Measurements from ENCODE around the gene CDC42EP3. TPM values are rescaled to one million over a fixed set of nuclear protein-coding genes. Genes with fewer than 3 reads are reported as not detected.

The CDC42EP3 gene
- total and polyA plus RNA-seq, 2 donors (not counting 1 experiment from before 2014, with no cell fraction given): 28.0 to 29.9 TPM

- CTCF ChIA-PET: interaction anchor here (0.9 to 2.0 kb wide), 6 partner anchors 11 to 242 kb away, joined by 3 to 7 read pairs (median 4); partner anchors contain the start of gene CDC42EP3
Measured at GRCh38 chr2:37656512-37657423, 14.7 kb downstream of the CDC42EP3 start.

More at GRCh38 chr2:37656512-37657423, 14.7 kb downstream of the CDC42EP3 start:
- no peaks in the 10 kb centered on the region for H3K9me3 ChIP-seq (ENCODE audit: control extremely low read depth in 1 of 3, control insufficient read depth in 2 of 3, insufficient read depth in 1 of 3, low read length in 2 of 3)
- H3K4me3 ChIP-seq (ENCODE audit: control extremely low read depth in 1 of 5, extremely low read depth in 1 of 5, insufficient read depth in 1 of 5, low read depth in 2 of 5, low read length in 4 of 5): no peak overlapping the region
- H3K4me1 ChIP-seq (ENCODE audit: control insufficient read depth in 2 of 2, insufficient read depth in 2 of 2, low read length in 2 of 2): peaks cover 73 to 76% of the 10 kb centered on the region in 2 donors
- DNase-seq: peak; percentile 50
- intact Hi-C loops (cut with micrococcal nuclease): loop anchor here (1.0 kb wide), 1 partner anchor 10 kb away; no protein-coding TSS in a partner anchor
- peaks cover 58% of the 10 kb centered on the region for H3K79me2 ChIP-seq (ENCODE audit: control insufficient read depth, insufficient read depth, low read length)
- H4K20me1 ChIP-seq (ENCODE audit: control insufficient read depth, insufficient read depth, low read length, poor library complexity, severe bottlenecking): peaks cover 11% of the 10 kb centered on the region
- Mint-ChIP-seq H3K27ac (peak overlapping the region; percentile 94), H3K27me3 (no peaks in the 10 kb centered on the region), H3K4me1 (peaks cover 91% of the 10 kb centered on the region), H3K4me3 (peak overlapping the region; percentile 72), H3K9me3 (ENCODE audit: insufficient read depth) (no peaks in the 10 kb centered on the region)
- H2AFZ ChIP-seq (ENCODE audit: insufficient read depth, low read depth, low read length, poor library complexity, severe bottlenecking): no peak overlapping the region
- H3K9ac ChIP-seq (ENCODE audit: low read length): peak overlapping the region; percentile 8
- peaks cover 3 to 6% of the 10 kb centered on the region in 2 experiments for H3K36me3 ChIP-seq (replicated peaks in 1 of 2; ENCODE audit: control extremely low read depth in 1 of 2, control insufficient read depth in 1 of 2, extremely low read depth in 1 of 2, insufficient read depth in 2 of 2, low read length in 1 of 2)
- 44% methylated on average over 6 of the region's 11 CpGs for WGBS (ENCODE audit: insufficient coverage)
- ATAC-seq (ENCODE audit: low read depth): no peak
- POLR2A ChIA-PET: interaction anchor here (0.6 kb wide), 1 partner anchor 242 kb away, joined by 3 read pairs; no protein-coding TSS in a partner anchor
- peak overlapping the region; percentile 74 for H3K4me2 ChIP-seq (replicated peaks; ENCODE audit: low read depth, low read length, poor library complexity, severe bottlenecking)
- no peaks in the 10 kb centered on the region for H3K27me3 ChIP-seq (replicated peaks in 1 of 4; ENCODE audit: control extremely low read depth in 1 of 4, control insufficient read depth in 3 of 4, insufficient read depth in 4 of 4, low read length in 3 of 4)
- TF ChIP-seq EZH2 (IDR thresholded peaks at IDR 0.05; ENCODE audit: borderline replicate concordance, insufficient read depth, low read depth, low read length, poor library complexity, severe bottlenecking): no peak
- TF ChIP-seq, protein P1, sequence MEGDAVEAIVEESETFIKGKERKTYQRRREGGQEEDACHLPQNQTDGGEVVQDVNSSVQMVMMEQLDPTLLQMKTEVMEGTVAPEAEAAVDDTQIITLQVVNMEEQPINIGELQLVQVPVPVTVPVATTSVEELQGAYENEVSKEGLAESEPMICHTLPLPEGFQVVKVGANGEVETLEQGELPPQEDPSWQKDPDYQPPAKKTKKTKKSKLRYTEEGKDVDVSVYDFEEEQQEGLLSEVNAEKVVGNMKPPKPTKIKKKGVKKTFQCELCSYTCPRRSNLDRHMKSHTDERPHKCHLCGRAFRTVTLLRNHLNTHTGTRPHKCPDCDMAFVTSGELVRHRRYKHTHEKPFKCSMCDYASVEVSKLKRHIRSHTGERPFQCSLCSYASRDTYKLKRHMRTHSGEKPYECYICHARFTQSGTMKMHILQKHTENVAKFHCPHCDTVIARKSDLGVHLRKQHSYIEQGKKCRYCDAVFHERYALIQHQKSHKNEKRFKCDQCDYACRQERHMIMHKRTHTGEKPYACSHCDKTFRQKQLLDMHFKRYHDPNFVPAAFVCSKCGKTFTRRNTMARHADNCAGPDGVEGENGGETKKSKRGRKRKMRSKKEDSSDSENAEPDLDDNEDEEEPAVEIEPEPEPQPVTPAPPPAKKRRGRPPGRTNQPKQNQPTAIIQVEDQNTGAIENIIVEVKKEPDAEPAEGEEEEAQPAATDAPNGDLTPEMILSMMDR (IDR thresholded peaks at IDR 0.05): no peak
- peak overlapping the region; percentile 81 to 87 for H3K27ac ChIP-seq (ENCODE audit: low read length in 2 of 2)
